OCI-LY3 (cell line): ENCODE measurements around the gene FRMPD1.

ENCODE experiments used
- H2AFZ ChIP-seq: fragments of 200-600, 300-600 bp; shearing (Covaris generic); 2 replicates; pipeline ENCODE4 v1.6.0; 2014; ENCODE audit warnings: antibody characterized with exemption, low read depth, low read length
- H3K27ac ChIP-seq: fragments of 200-600, 300-600 bp; sonication (generic); 2 replicates; pipeline ENCODE4 v1.5.1; 2014; ENCODE audit warnings: mild to moderate bottlenecking, low read length, moderate library complexity, mixed read lengths
- H3K27me3 ChIP-seq: fragments of 200-600, 300-600 bp; sonication (generic); 2 replicates; pipeline ENCODE4 v1.6.1; 2014; ENCODE audit warnings: low read depth, low read length, mixed read lengths
- H3K36me3 ChIP-seq: fragments of 200-600, 300-600 bp; sonication (generic); replicated peaks from 2 replicates; pipeline ENCODE3; 2014; ENCODE audit warnings: low read depth, low read length, mixed read lengths
- H3K4me1 ChIP-seq: fragments of 300-600, 200-600 bp; sonication (generic); 2 replicates; pipeline ENCODE4 v1.6.1; 2014; ENCODE audit warnings: low read length, mixed read lengths
- H3K4me2 ChIP-seq: fragments of 200-600, 300-600 bp; sonication (generic); 2 replicates; pipeline ENCODE4 v1.6.1; 2014; ENCODE audit warnings: low read length, mixed read lengths
- H3K4me3 ChIP-seq: fragments of 300-600, 200-600 bp; sonication (generic); 2 replicates; pipeline ENCODE4 v1.5.1; 2014; ENCODE audit warnings: antibody characterized with exemption, mild to moderate bottlenecking, low read length, moderate library complexity
- H3K79me2 ChIP-seq: fragments of 300-600, 200-600 bp; shearing (Covaris generic); 2 replicates; pipeline ENCODE4 v1.6.1; 2014; ENCODE audit warnings: mild to moderate bottlenecking, low read length, mixed read lengths
- H3K9ac ChIP-seq: fragments of 300-600, 200-600 bp; shearing (Covaris generic); 2 replicates; pipeline ENCODE4 v1.6.0; 2014; ENCODE audit warnings: mild to moderate bottlenecking, low read length, moderate library complexity
- H3K9me3 ChIP-seq: fragments of 200-600, 300-600 bp; shearing (Covaris generic); 2 replicates; pipeline ENCODE4 v1.6.1; 2014; ENCODE audit warnings: low read length, mixed read lengths; ENCODE audit not compliant: insufficient read depth
- H4K20me1 ChIP-seq: fragments of 200-600, 300-600 bp; sonication (generic); 2 replicates; pipeline ENCODE4 v1.6.1; 2016; ENCODE audit warnings: low read length, mixed read lengths; ENCODE audit not compliant: insufficient read depth
- EZH2phosphoT487 ChIP-seq: fragments of 200-600 bp; shearing (Covaris generic); IDR thresholded peaks from 2 replicates; pipeline ENCODE4 v1.6.1; 2018; ENCODE audit warnings: antibody characterized with exemption, mixed run types, low read depth
- TF ChIP-seq, protein P1 (sequence below): fragments of 200-600, 300-600 bp; sonication (generic); IDR thresholded peaks from 2 replicates; pipeline ENCODE4 v1.5.1; 2014; ENCODE audit warnings: antibody characterized with exemption, low read length, low read depth

FRMPD1 gene

DNA sequence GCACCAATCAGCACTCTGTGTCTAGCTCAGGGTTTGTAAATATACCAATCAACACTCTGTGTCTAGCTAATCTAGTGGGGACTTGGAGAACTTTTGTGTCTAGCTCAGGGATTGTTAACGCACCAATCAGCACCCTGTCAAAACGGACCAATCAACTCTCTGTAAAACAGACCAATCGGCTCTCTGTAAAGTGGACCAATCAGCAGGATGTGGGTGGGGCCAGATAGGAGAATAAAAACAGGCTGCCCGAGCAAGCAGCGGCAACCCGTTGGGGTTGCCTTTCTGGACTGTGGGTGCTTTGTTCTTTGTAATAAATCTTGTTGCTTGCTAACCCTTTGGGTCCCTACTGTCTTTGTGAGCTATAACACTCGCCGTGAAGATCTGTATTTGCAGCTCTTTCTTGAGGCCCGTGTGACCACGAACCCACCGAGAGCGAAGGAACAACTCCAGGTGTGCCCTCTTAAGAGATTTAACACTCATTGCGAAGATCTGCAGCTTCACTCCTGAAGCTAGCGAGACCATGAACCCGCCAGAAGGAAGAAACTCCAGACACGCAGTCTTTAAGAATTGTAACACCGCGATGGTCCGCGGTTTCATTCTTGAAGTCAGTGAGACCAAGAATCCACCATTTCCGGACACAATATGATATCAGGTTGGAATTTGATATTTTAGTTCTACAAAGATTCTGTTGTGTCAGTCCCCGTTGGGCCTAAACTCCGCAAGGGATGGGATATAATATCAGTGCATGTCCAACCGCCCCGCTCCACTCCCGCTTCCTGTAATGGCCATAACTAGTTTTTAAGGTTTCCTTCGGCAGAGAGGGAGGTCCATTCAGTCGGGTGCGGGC lies 102.1 kb downstream of the FRMPD1 start:
- Histone ChIP-seq H3K36me3 (peaks cover 2% of the 10 kb centered on the region), H3K9me3 (no peaks in the 10 kb centered on the region), H3K4me2 (peak overlapping the region; percentile 74), H3K4me3 (peak overlapping the region; percentile 94), H3K27me3 (no peaks in the 10 kb centered on the region), H3K4me1 (peaks cover 15% of the 10 kb centered on the region), H3K79me2 (peaks cover 11% of the 10 kb centered on the region), H3K27ac (0 out of 2 replicates have a peak overlapping the region, but pooled peaks have one; percentile 22), H4K20me1 (no peaks in the 10 kb centered on the region), H2AFZ (peak overlapping the region; percentile 93), H3K9ac (peak overlapping the region; percentile 91)
- no peak for TF ChIP-seq EZH2phosphoT487
- TF ChIP-seq, protein P1, sequence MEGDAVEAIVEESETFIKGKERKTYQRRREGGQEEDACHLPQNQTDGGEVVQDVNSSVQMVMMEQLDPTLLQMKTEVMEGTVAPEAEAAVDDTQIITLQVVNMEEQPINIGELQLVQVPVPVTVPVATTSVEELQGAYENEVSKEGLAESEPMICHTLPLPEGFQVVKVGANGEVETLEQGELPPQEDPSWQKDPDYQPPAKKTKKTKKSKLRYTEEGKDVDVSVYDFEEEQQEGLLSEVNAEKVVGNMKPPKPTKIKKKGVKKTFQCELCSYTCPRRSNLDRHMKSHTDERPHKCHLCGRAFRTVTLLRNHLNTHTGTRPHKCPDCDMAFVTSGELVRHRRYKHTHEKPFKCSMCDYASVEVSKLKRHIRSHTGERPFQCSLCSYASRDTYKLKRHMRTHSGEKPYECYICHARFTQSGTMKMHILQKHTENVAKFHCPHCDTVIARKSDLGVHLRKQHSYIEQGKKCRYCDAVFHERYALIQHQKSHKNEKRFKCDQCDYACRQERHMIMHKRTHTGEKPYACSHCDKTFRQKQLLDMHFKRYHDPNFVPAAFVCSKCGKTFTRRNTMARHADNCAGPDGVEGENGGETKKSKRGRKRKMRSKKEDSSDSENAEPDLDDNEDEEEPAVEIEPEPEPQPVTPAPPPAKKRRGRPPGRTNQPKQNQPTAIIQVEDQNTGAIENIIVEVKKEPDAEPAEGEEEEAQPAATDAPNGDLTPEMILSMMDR = no peak

DNA sequence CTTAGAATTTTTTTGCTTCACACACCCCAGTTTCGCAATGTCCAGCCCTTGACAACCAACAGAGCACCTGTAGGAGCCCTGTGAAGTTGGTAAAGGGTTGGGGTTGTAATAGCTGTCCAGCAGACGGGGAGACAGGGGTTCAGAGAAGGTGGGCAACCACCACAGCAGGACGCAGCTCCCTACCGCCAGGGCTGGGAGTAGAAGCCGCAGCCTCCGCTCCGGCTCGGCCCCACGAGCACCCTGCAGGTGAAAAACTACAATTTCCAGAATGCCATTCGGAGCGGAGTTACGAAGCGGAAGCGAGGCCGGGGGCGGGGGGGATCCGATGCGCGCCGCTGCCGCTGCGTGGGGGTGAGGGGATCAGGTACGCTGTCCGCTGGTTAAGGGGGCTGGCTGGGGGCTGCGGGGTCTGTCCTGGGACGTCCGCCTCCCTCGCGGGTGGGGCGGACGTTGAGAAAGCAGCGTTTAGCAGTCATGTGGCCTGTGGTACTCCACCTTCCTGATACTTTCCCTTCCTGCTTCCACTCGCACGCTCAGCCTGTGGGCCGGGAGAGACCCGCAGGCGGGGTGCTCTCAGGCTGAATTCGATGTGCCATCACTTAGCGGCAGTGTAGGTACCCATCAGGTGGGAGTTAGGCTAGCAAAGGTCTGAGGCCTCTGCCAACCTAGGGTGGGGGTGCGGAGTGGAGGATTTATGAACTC lies 102.9 kb downstream of the FRMPD1 start, which contains the start of gene TRMT10B:
Gene TRMT10B (plus strand): TSS at position 317 of the 702 bp plus-strand sequence. CDS start 8,127 bp downstream, outside the sequence.
- H3K4me3 ChIP-seq = peak within 1 kb of the TSS; percentile 94
- no peak for TF ChIP-seq EZH2phosphoT487
- TF ChIP-seq, protein P1 = no peak
- H3K27me3 ChIP-seq = no peaks in the 10 kb centered on the region
- peak within 1 kb of the TSS; percentile 22; the same call in 1 of the 2 replicates for H3K27ac ChIP-seq
- H3K4me1 ChIP-seq = peaks cover 12% of the 10 kb centered on the region
- H3K9me3 ChIP-seq = no peaks in the 10 kb centered on the region
- H3K4me2 ChIP-seq = peak within 1 kb of the TSS; percentile 74
- peak within 1 kb of the TSS; percentile 91 for H3K9ac ChIP-seq
- H2AFZ ChIP-seq = peak within 1 kb of the TSS; percentile 93
- H4K20me1 ChIP-seq = no peaks in the 10 kb centered on the region
- H3K36me3 ChIP-seq = peaks cover 2% of the 10 kb centered on the region
- H3K79me2 ChIP-seq = peaks cover 11% of the 10 kb centered on the region

- Histone ChIP-seq H3K27ac (no peak overlapping the region), H3K9ac (no peak overlapping the region), H4K20me1 (no peaks in the 10 kb centered on the region), H3K27me3 (no peaks in the 10 kb centered on the region), H3K79me2 (peaks cover 11% of the 10 kb centered on the region), H3K4me3 (no peak overlapping the region), H3K36me3 (peaks cover 2% of the 10 kb centered on the region), H2AFZ (no peak overlapping the region), H3K9me3 (no peaks in the 10 kb centered on the region), H3K4me1 (peaks cover 6% of the 10 kb centered on the region; the same call in 1 of the 2 replicates), H3K4me2 (no peak overlapping the region)
- TF ChIP-seq, protein P1 = no peak
- TF ChIP-seq EZH2phosphoT487 = no peak
Observed at GRCh38 chr9:37758747-37759146, 108.0 kb downstream of the FRMPD1 start.
